ENCODE data around the gene RASGRP1. TPM values are rescaled to one million over a fixed set of nuclear protein-coding genes. Genes with fewer than 3 reads are reported as not detected.

Gene RASGRP1
- total RNA-seq, 1 donor from 2014 or later: 1.6 TPM

DNA sequence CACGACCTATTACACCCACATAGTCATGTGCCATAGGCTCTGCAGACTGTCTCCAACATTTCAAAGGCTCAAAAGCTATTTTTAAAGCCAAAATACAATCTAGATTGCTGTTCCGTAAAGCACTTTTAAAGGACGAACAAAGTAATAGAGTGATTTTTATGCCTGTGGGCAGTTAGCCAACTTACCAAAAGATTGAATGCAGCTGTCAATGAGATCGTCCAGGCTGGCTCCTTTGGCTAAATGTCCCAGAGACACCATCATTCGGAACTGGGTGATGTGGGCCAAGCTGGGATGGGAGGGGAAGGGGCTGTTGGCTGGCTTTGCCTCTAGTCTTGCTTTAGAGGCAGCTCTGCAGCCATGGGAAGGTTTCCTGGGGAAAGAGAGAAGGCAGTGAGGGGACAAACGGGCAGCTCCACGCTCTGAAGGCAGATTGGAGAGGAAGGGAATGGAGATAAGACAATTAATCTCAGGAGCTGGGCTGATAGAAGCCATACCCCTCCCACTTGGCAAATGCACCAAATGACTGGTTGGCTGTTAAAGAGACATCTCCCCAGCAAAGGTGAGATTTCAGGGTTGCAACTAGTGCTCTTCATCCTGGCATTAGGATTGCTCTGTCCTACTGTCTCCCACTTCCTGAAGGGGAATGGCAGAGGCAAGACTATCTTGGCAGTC lies 4.8 kb downstream of the RASGRP1 start:
- Mint-ChIP-seq H3K27ac (ENCODE audit: unreplicated experiment) (no peak overlapping the region), H3K27me3 (ENCODE audit: low read depth) (peaks cover 24% of the 10 kb centered on the region), H3K9me3 (no peaks in the 10 kb centered on the region), H3K36me3 (ENCODE audit: low read depth) (no peaks in the 10 kb centered on the region), H3K4me3 (no peak overlapping the region), H3K4me1 (peaks cover 4% of the 10 kb centered on the region)
- no peak for DNase-seq (ENCODE audit: low read depth, low spot score)
- TF ChIP-seq, protein P1, sequence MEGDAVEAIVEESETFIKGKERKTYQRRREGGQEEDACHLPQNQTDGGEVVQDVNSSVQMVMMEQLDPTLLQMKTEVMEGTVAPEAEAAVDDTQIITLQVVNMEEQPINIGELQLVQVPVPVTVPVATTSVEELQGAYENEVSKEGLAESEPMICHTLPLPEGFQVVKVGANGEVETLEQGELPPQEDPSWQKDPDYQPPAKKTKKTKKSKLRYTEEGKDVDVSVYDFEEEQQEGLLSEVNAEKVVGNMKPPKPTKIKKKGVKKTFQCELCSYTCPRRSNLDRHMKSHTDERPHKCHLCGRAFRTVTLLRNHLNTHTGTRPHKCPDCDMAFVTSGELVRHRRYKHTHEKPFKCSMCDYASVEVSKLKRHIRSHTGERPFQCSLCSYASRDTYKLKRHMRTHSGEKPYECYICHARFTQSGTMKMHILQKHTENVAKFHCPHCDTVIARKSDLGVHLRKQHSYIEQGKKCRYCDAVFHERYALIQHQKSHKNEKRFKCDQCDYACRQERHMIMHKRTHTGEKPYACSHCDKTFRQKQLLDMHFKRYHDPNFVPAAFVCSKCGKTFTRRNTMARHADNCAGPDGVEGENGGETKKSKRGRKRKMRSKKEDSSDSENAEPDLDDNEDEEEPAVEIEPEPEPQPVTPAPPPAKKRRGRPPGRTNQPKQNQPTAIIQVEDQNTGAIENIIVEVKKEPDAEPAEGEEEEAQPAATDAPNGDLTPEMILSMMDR (conservative IDR thresholded peaks at IDR 0.05): no peak

DNA sequence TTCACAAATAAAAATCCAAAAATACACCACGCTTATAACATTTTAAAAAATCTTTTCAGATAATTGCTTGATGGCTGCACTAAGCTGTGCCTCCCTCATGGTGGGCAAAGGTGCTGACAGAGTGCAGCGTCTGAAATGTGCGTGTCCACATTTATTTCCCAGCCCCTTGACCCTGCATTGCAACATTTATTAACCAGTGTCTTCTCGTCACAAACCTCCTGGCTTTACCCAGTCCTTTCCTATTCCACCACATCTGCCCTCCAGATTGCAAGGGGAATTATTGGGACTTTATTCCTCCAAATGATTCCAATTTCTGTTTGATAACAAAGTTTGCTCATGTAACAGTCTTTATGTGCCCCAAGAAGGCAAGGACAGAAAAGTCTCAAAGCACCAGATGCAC lies 5.5 kb downstream of the RASGRP1 start:
- no peaks in the 10 kb centered on the region for H3K36me3 Mint-ChIP-seq (ENCODE audit: low read depth)
- H3K27me3 Mint-ChIP-seq (ENCODE audit: low read depth): peaks cover 22% of the 10 kb centered on the region
- DNase-seq (ENCODE audit: low read depth, low spot score): no peak
- H3K27ac Mint-ChIP-seq (ENCODE audit: unreplicated experiment): no peak overlapping the region
- H3K9me3 Mint-ChIP-seq: no peaks in the 10 kb centered on the region
- H3K4me3 Mint-ChIP-seq: no peak overlapping the region
- TF ChIP-seq, protein P1 (conservative IDR thresholded peaks at IDR 0.05): no peak
- H3K4me1 Mint-ChIP-seq: peaks cover 4% of the 10 kb centered on the region

DNA sequence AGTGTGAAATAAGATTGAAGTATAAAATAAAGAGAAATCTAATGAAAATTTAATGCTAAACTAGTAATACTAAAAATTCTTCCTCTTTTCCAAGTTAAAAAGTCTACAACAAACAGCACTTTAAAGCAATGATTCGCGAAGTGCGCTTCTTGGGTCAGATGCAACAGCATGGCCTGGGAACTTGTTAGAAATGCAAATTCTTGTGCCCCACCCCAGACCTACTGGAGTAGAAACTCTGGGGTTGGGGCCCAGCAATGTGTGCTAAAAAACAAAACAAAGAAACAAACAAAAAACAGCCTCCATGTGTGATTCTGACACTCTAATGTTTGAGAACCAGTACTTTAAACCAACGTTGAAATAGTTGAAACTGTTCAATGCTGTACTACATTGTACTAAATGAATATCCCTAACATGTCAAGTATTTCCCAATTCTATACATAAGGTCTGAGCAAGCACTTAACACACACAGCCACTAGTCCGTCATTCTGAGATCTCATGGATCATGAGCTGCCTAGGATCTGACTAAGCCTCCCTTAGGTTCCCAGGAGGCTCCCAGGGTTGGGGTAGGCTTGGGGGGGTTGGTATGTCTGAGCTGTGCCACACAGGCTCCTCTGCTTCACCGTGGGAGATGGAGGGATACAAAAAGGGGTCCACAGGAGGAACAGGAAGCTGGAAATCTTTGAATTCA lies 6.1 kb downstream of the RASGRP1 start:
- no peak for DNase-seq (ENCODE audit: low read depth, low spot score)
- H3K27ac Mint-ChIP-seq (ENCODE audit: unreplicated experiment): no peak overlapping the region
- H3K4me3 Mint-ChIP-seq: no peak overlapping the region
- peaks cover 18% of the 10 kb centered on the region for H3K27me3 Mint-ChIP-seq (ENCODE audit: low read depth)
- TF ChIP-seq, protein P1 (conservative IDR thresholded peaks at IDR 0.05): no peak
- peaks cover under 1% of the 10 kb centered on the region for H3K4me1 Mint-ChIP-seq
- H3K36me3 Mint-ChIP-seq (ENCODE audit: low read depth): no peaks in the 10 kb centered on the region
- H3K9me3 Mint-ChIP-seq: no peaks in the 10 kb centered on the region

DNA sequence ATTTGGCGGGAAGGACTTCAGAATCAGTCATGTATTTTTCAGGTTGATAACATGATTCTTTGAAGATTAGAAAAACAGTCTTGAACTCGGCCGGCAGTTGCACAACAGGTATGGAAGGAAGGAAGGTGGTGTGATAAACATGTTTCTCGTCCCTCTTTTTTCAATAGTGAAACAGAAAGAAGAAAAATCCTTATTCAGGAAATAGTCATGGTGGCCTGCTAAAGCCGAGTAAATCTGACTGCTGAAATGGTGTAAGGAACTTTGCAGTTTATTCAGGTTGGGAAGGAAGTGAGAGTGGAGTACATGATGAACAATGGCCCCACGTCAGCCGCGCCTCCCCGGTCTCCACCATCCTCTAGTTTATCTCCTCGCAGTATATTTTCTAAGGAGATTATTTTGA lies 6.7 kb downstream of the RASGRP1 start:
- no peaks in the 10 kb centered on the region for H3K9me3 Mint-ChIP-seq
- no peak overlapping the region for H3K4me3 Mint-ChIP-seq
- no peak for DNase-seq (ENCODE audit: low read depth, low spot score)
- H3K27ac Mint-ChIP-seq (ENCODE audit: unreplicated experiment): no peak overlapping the region
- H3K4me1 Mint-ChIP-seq: no peaks in the 10 kb centered on the region
- TF ChIP-seq, protein P1 (conservative IDR thresholded peaks at IDR 0.05): no peak
- H3K27me3 Mint-ChIP-seq (ENCODE audit: low read depth): peaks cover 12% of the 10 kb centered on the region
- H3K36me3 Mint-ChIP-seq (ENCODE audit: low read depth): no peaks in the 10 kb centered on the region

DNA sequence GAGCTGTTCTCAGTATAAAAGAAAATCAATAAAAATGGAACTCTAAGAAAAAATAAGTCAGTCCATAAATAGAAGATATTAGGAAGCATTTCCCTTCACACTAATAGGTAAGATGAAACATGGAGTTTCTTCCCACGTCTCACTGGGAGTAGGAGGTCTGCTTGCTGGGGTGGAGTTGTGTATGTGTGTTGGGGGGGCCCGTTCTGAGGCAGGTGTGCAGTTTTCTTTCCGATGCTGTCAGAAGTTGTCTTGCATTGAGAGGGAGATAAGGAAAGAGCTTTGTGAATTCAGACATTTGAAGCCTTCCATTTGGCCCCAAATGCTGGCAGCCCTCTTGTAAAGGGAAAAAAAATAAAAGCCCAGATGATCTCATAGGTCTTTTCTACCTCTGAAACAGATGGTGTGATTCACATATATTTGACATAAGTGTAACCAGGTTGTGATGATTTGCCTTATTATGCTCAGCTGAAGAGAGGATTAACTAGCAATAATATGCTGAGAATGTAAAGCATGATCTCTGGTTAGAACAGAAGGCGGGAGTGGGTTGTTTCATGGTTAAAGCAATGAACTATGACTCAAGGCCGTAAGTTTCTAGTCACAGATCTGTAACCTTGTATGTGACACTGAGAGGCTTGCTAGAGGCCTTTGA lies 8.8 kb downstream of the RASGRP1 start:
- Mint-ChIP-seq H3K4me1 (no peaks in the 10 kb centered on the region), H3K4me3 (no peak overlapping the region), H3K36me3 (ENCODE audit: low read depth) (no peaks in the 10 kb centered on the region), H3K27me3 (ENCODE audit: low read depth) (peaks cover 7% of the 10 kb centered on the region), H3K27ac (ENCODE audit: unreplicated experiment) (no peak overlapping the region), H3K9me3 (no peaks in the 10 kb centered on the region)
- TF ChIP-seq, protein P1 (conservative IDR thresholded peaks at IDR 0.05): no peak
- no peak for DNase-seq (ENCODE audit: low read depth, low spot score)
